SU-DHL-6 (cell line): ENCODE measurements around the gene LRRC28.

Experiments
- H2AFZ ChIP-seq: fragments of 200-600 bp; sonication (generic); 2 replicates; pipeline ENCODE4 v1.6.1; 2014; ENCODE audit warnings: low read depth, mild to moderate bottlenecking, moderate library complexity, mixed read lengths, antibody characterized with exemption, low read length; ENCODE audit not compliant: severe bottlenecking
- H3F3A ChIP-seq: fragments of 200-600 bp; shearing (Covaris generic); 2 replicates; pipeline ENCODE4 v1.6.0; 2016; ENCODE audit warnings: antibody characterized with exemption, mild to moderate bottlenecking; ENCODE audit not compliant: insufficient read depth
- H3K27ac ChIP-seq: fragments of 200-600 bp; sonication (generic); 2 replicates; pipeline ENCODE4 v1.5.1; 2016; ENCODE audit warnings: low read depth, mild to moderate bottlenecking, low read length, moderate library complexity, mixed read lengths
- H3K27me3 ChIP-seq: fragments of 200-600 bp; sonication (generic), shearing (Covaris generic); 2 replicates; pipeline ENCODE4 v1.6.0; 2014; ENCODE audit warnings: mild to moderate bottlenecking, low read length
- H3K36me3 ChIP-seq: fragments of 200-600 bp; sonication (generic); 2 replicates; pipeline ENCODE4 v1.6.1; 2014; ENCODE audit warnings: mild to moderate bottlenecking, low read length, mixed read lengths
- H3K4me2 ChIP-seq: fragments of 300-600, 200-600 bp; shearing (Covaris generic), sonication (generic); 2 replicates; pipeline ENCODE4 v1.6.0; 2014; ENCODE audit warnings: low read length, low read depth, mild to moderate bottlenecking; ENCODE audit not compliant: poor library complexity, severe bottlenecking
- H3K4me3 ChIP-seq: fragments of 200-600 bp; sonication (generic); 2 replicates; pipeline ENCODE4 v1.5.1; 2014; ENCODE audit warnings: antibody characterized with exemption, low read length, mild to moderate bottlenecking, mixed read lengths; ENCODE audit not compliant: insufficient read depth, poor library complexity, severe bottlenecking
- H3K79me2 ChIP-seq: fragments of 200-600 bp; sonication (generic); 2 replicates; pipeline ENCODE4 v1.6.1; 2014; ENCODE audit warnings: mild to moderate bottlenecking, low read length, moderate library complexity; ENCODE audit not compliant: insufficient read depth
- H3K9ac ChIP-seq: fragments of 200-600 bp; sonication (generic); 2 replicates; pipeline ENCODE4 v1.7.0; 2014; ENCODE audit warnings: mild to moderate bottlenecking, low read length
- H3K9me2 ChIP-seq: fragments of 200-600 bp; sonication (generic); replicated peaks from 2 replicates; pipeline ENCODE4 v1.6.1; 2014; ENCODE audit warnings: low read length; ENCODE audit not compliant: insufficient read depth
- H3K9me3 ChIP-seq: fragments of 200-600 bp; sonication (generic); 2 replicates; pipeline ENCODE4 v1.6.1; 2014; ENCODE audit warnings: low read length, mixed read lengths; ENCODE audit not compliant: insufficient read depth
- H4K20me1 ChIP-seq: fragments of 200-600 bp; sonication (generic); 2 replicates; pipeline ENCODE4 v1.6.1; 2014; ENCODE audit warnings: low read depth, mild to moderate bottlenecking, antibody characterized with exemption, low read length, moderate library complexity, mixed read lengths
- EZH2phosphoT487 ChIP-seq: fragments of 200-600 bp; sonication (generic), shearing (Covaris generic); conservative IDR thresholded peaks from 2 replicates; pipeline ENCODE4 v1.6.1; 2018; ENCODE audit warnings: mild to moderate bottlenecking, antibody characterized with exemption, low read length, moderate library complexity, mixed read lengths
- TF ChIP-seq, protein P1 (sequence below): fragments of 200-600 bp; sonication (generic); IDR thresholded peaks from one replicate; pipeline ENCODE4 v1.5.1; 2017; ENCODE audit warnings: antibody characterized with exemption, mild to moderate bottlenecking, low read length, moderate library complexity; ENCODE audit not compliant: insufficient read depth, poor library complexity, severe bottlenecking

The LRRC28 gene

GRCh38 chr15:99209326-99209725 is 42.0 kb upstream of the LRRC28 start:
- no peaks in the 10 kb centered on the region for H3K9me3 ChIP-seq
- H3K79me2 ChIP-seq, result no peaks in the 10 kb centered on the region
- H3K27ac ChIP-seq, result no peak overlapping the region
- no peak overlapping the region for H2AFZ ChIP-seq
- H3K4me2 ChIP-seq, result no peak overlapping the region
- H3K9me2 ChIP-seq, result no peaks in the 10 kb centered on the region
- no peak overlapping the region for H3K4me3 ChIP-seq
- no peaks in the 10 kb centered on the region for H3K36me3 ChIP-seq
- TF ChIP-seq EZH2phosphoT487, result no peak
- TF ChIP-seq, protein P1, sequence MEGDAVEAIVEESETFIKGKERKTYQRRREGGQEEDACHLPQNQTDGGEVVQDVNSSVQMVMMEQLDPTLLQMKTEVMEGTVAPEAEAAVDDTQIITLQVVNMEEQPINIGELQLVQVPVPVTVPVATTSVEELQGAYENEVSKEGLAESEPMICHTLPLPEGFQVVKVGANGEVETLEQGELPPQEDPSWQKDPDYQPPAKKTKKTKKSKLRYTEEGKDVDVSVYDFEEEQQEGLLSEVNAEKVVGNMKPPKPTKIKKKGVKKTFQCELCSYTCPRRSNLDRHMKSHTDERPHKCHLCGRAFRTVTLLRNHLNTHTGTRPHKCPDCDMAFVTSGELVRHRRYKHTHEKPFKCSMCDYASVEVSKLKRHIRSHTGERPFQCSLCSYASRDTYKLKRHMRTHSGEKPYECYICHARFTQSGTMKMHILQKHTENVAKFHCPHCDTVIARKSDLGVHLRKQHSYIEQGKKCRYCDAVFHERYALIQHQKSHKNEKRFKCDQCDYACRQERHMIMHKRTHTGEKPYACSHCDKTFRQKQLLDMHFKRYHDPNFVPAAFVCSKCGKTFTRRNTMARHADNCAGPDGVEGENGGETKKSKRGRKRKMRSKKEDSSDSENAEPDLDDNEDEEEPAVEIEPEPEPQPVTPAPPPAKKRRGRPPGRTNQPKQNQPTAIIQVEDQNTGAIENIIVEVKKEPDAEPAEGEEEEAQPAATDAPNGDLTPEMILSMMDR, result no peak
- H3F3A ChIP-seq, result no peaks in the 10 kb centered on the region
- no peak overlapping the region for H3K9ac ChIP-seq
- H3K27me3 ChIP-seq, result no peaks in the 10 kb centered on the region
- no peaks in the 10 kb centered on the region for H4K20me1 ChIP-seq

DNA sequence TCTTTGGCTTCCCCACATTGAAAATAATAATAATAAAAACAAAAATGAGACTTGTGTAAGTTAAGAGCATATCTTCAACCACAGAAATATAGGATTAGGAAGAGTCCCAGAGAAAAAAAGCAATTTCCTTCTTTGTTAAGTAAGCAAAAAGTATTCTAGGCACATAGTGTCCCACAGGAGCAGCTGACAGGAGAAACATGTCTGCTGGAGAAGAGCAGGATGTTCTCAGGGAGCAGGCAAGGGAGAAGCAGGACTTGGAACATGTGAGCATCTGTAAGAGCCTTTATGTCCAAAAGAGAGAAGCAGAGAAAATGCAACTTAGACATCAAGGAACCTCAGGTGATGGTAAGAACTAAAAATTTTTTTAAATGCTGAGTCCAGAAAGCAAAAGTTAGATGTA is 40.9 kb upstream of the LRRC28 start:
- Histone ChIP-seq H3K36me3 (no peaks in the 10 kb centered on the region), H3F3A (no peaks in the 10 kb centered on the region), H3K4me3 (no peak overlapping the region), H3K9me2 (no peaks in the 10 kb centered on the region), H3K9me3 (no peaks in the 10 kb centered on the region), H3K9ac (no peak overlapping the region), H3K27me3 (no peaks in the 10 kb centered on the region), H3K79me2 (no peaks in the 10 kb centered on the region), H2AFZ (no peak overlapping the region), H4K20me1 (no peaks in the 10 kb centered on the region), H3K27ac (no peak overlapping the region), H3K4me2 (no peak overlapping the region)
- no peak for TF ChIP-seq EZH2phosphoT487
- TF ChIP-seq, protein P1, result no peak

GRCh38 chr15:99211926-99212325 is 39.4 kb upstream of the LRRC28 start:
- no peaks in the 10 kb centered on the region for H3K9me2 ChIP-seq
- TF ChIP-seq, protein P1, result no peak
- no peak for TF ChIP-seq EZH2phosphoT487
- H2AFZ ChIP-seq, result no peak overlapping the region
- no peaks in the 10 kb centered on the region for H3K79me2 ChIP-seq
- H3K27me3 ChIP-seq, result no peaks in the 10 kb centered on the region
- H3K36me3 ChIP-seq, result no peaks in the 10 kb centered on the region
- H3K9ac ChIP-seq, result no peak overlapping the region
- no peak overlapping the region for H3K4me2 ChIP-seq
- H3K9me3 ChIP-seq, result no peaks in the 10 kb centered on the region
- no peak overlapping the region for H3K27ac ChIP-seq
- H4K20me1 ChIP-seq, result no peaks in the 10 kb centered on the region
- H3K4me3 ChIP-seq, result no peak overlapping the region
- no peaks in the 10 kb centered on the region for H3F3A ChIP-seq

- TF ChIP-seq, protein P1, result no peak
- TF ChIP-seq EZH2phosphoT487, result no peak
- H3K36me3 ChIP-seq, result no peaks in the 10 kb centered on the region
- no peaks in the 10 kb centered on the region for H3K27me3 ChIP-seq
- no peak overlapping the region for H3K4me3 ChIP-seq
- no peaks in the 10 kb centered on the region for H3F3A ChIP-seq
- H2AFZ ChIP-seq, result no peak overlapping the region
- H4K20me1 ChIP-seq, result no peaks in the 10 kb centered on the region
- H3K9me2 ChIP-seq, result no peaks in the 10 kb centered on the region
- H3K4me2 ChIP-seq, result no peak overlapping the region
- H3K9ac ChIP-seq, result no peak overlapping the region
- H3K27ac ChIP-seq, result no peak overlapping the region
- H3K9me3 ChIP-seq, result no peaks in the 10 kb centered on the region
- H3K79me2 ChIP-seq, result no peaks in the 10 kb centered on the region
These were observed 38.9 kb upstream of the LRRC28 start for GRCh38 chr15:99212406-99212805.
